Measurements from ENCODE around the gene IQSEC1.

IQSEC1 gene

GRCh38 chr3:12910356-12911099, 162.7 kb downstream of the IQSEC1 start:
- Histone ChIP-seq H3K36me3 (ENCODE audit: control insufficient read depth, insufficient read depth, low read length) (peaks cover 12% of the 10 kb centered on the region), H3K9me3 (ENCODE audit: control insufficient read depth, low read length) (no peaks in the 10 kb centered on the region), H3K27me3 (ENCODE audit: control insufficient read depth, insufficient read depth, low read length) (no peaks in the 10 kb centered on the region), H3K4me1 (ENCODE audit: control insufficient read depth, insufficient read depth, low read length) (peaks cover 4% of the 10 kb centered on the region), H3K9ac (ENCODE audit: low read length) (no peak overlapping the region), H3K4me3 (ENCODE audit: low read length) (no peak overlapping the region)

- Histone ChIP-seq H3K27me3 (ENCODE audit: control insufficient read depth, insufficient read depth, low read length) (no peaks in the 10 kb centered on the region), H3K4me3 (ENCODE audit: low read length) (no peak overlapping the region), H3K4me1 (ENCODE audit: control insufficient read depth, insufficient read depth, low read length) (no peaks in the 10 kb centered on the region), H3K9me3 (ENCODE audit: control insufficient read depth, low read length) (no peaks in the 10 kb centered on the region), H3K9ac (ENCODE audit: low read length) (no peak overlapping the region), H3K36me3 (ENCODE audit: control insufficient read depth, insufficient read depth, low read length) (peaks cover 12% of the 10 kb centered on the region)
Observed at GRCh38 chr3:12909710-12910109, 163.5 kb downstream of the IQSEC1 start.

DNA sequence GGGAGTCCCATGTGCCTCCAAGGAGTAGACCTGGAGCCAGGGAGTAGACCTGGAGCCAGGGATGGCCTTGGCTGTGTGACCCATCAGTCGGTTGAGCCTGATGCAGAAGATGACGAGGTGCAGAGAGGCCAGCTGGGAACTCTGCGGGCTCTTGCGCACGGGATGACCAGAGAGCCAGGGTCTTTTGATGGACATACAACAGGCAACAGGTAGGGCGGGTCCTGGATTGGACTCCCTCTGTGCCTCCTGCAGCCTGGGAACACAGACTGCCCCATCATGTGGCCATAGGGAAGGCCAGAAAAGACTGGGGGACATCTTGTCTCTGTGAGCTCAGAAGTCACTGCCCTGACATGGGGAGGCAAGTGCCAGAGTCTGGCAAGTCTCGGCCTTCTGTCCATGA, 164.4 kb downstream of the IQSEC1 start:
- Histone ChIP-seq H3K9ac (ENCODE audit: low read length) (no peak overlapping the region), H3K27me3 (ENCODE audit: control insufficient read depth, insufficient read depth, low read length) (no peaks in the 10 kb centered on the region), H3K4me3 (ENCODE audit: low read length) (no peak overlapping the region), H3K9me3 (ENCODE audit: control insufficient read depth, low read length) (no peaks in the 10 kb centered on the region), H3K4me1 (ENCODE audit: control insufficient read depth, insufficient read depth, low read length) (no peaks in the 10 kb centered on the region), H3K36me3 (ENCODE audit: control insufficient read depth, insufficient read depth, low read length) (peaks cover 12% of the 10 kb centered on the region)

GRCh38 chr3:12908136-12908730, 165.0 kb downstream of the IQSEC1 start:
- H3K27me3 ChIP-seq (ENCODE audit: control insufficient read depth, insufficient read depth, low read length) = no peaks in the 10 kb centered on the region
- no peak overlapping the region for H3K9ac ChIP-seq (ENCODE audit: low read length)
- no peaks in the 10 kb centered on the region for H3K9me3 ChIP-seq (ENCODE audit: control insufficient read depth, low read length)
- peaks cover 12% of the 10 kb centered on the region for H3K36me3 ChIP-seq (ENCODE audit: control insufficient read depth, insufficient read depth, low read length)
- H3K4me3 ChIP-seq (ENCODE audit: low read length) = no peak overlapping the region
- H3K4me1 ChIP-seq (ENCODE audit: control insufficient read depth, insufficient read depth, low read length) = no peaks in the 10 kb centered on the region

GRCh38 chr3:12907729-12908128, 165.5 kb downstream of the IQSEC1 start:
- Histone ChIP-seq H3K9ac (ENCODE audit: low read length) (no peak overlapping the region), H3K4me3 (ENCODE audit: low read length) (no peak overlapping the region), H3K4me1 (ENCODE audit: control insufficient read depth, insufficient read depth, low read length) (no peaks in the 10 kb centered on the region), H3K36me3 (ENCODE audit: control insufficient read depth, insufficient read depth, low read length) (peaks cover 8% of the 10 kb centered on the region), H3K27me3 (ENCODE audit: control insufficient read depth, insufficient read depth, low read length) (no peaks in the 10 kb centered on the region), H3K9me3 (ENCODE audit: control insufficient read depth, low read length) (no peaks in the 10 kb centered on the region)

GRCh38 chr3:12907296-12907695, 165.9 kb downstream of the IQSEC1 start:
- Histone ChIP-seq H3K36me3 (ENCODE audit: control insufficient read depth, insufficient read depth, low read length) (peaks cover 8% of the 10 kb centered on the region), H3K9me3 (ENCODE audit: control insufficient read depth, low read length) (no peaks in the 10 kb centered on the region), H3K27me3 (ENCODE audit: control insufficient read depth, insufficient read depth, low read length) (no peaks in the 10 kb centered on the region), H3K9ac (ENCODE audit: low read length) (no peak overlapping the region), H3K4me1 (ENCODE audit: control insufficient read depth, insufficient read depth, low read length) (no peaks in the 10 kb centered on the region), H3K4me3 (ENCODE audit: low read length) (no peak overlapping the region)

DNA sequence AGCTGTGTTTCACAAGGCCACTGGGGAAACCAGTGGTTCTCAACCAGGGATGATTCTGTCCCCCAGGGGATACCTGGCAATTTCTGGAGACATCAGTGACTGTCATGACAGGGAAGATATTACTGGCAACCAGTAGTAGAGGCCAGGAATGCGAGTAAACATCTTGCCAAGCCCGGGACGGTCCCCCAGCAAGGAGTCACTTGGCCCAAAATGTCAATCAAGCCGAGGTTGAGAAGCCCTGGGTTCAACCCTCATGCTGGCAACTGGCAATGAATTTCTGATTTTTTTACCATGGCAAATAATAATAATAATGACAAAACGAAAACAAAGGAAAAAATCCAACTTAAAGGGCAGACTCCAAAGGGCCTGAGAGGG, 166.3 kb downstream of the IQSEC1 start:
- Histone ChIP-seq H3K9me3 (ENCODE audit: control insufficient read depth, low read length) (no peaks in the 10 kb centered on the region), H3K4me1 (ENCODE audit: control insufficient read depth, insufficient read depth, low read length) (no peaks in the 10 kb centered on the region), H3K36me3 (ENCODE audit: control insufficient read depth, insufficient read depth, low read length) (peaks cover 8% of the 10 kb centered on the region), H3K4me3 (ENCODE audit: low read length) (no peak overlapping the region), H3K9ac (ENCODE audit: low read length) (no peak overlapping the region), H3K27me3 (ENCODE audit: control insufficient read depth, insufficient read depth, low read length) (no peaks in the 10 kb centered on the region)

GRCh38 chr3:12906141-12906915, 166.9 kb downstream of the IQSEC1 start:
- Histone ChIP-seq H3K9me3 (ENCODE audit: control insufficient read depth, low read length) (no peaks in the 10 kb centered on the region), H3K4me1 (ENCODE audit: control insufficient read depth, insufficient read depth, low read length) (no peaks in the 10 kb centered on the region), H3K4me3 (ENCODE audit: low read length) (no peak overlapping the region), H3K27me3 (ENCODE audit: control insufficient read depth, insufficient read depth, low read length) (no peaks in the 10 kb centered on the region), H3K36me3 (ENCODE audit: control insufficient read depth, insufficient read depth, low read length) (peaks cover 8% of the 10 kb centered on the region), H3K9ac (ENCODE audit: low read length) (no peak overlapping the region)

DNA sequence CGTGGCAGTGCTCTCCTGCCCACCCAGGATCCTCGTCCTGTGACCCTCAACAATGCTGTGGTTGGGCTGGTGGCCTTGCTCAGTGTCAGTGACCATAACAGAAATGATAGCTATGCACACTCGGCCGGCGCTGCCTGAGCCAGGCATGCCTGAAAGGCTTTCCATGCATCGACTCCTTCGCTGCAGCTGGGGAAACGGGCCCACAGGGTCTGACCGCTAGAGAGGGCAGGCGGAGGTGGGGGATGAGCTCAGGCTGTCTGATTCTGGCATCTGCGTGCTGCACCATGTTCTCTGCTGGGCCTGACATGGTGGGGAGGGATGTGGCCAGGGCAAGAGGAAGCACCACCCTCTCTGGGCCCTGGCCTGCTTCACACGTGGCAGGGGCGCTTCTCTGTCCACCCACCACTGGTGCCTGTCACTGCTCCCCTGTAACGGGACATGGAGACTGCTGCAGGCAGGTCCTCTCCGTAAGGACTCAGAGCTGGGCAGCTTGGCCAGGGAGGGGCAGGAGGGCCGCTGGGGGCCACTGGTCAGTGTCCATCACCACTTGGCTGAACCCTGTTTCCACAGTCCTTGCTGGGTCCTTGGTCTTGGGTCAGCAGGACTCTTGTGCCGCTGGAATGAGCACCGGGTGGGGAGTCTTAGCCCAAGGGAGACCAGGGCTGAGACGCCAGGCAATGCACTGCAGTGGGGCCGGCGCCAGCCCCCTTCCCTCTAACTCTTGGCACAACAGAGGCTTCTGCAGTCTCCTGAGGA, 167.7 kb downstream of the IQSEC1 start:
- peaks cover 8% of the 10 kb centered on the region for H3K36me3 ChIP-seq (ENCODE audit: control insufficient read depth, insufficient read depth, low read length)
- H3K9me3 ChIP-seq (ENCODE audit: control insufficient read depth, low read length) = no peaks in the 10 kb centered on the region
- H3K4me1 ChIP-seq (ENCODE audit: control insufficient read depth, insufficient read depth, low read length) = no peaks in the 10 kb centered on the region
- H3K27me3 ChIP-seq (ENCODE audit: control insufficient read depth, insufficient read depth, low read length) = no peaks in the 10 kb centered on the region
- H3K9ac ChIP-seq (ENCODE audit: low read length) = no peak overlapping the region
- no peak overlapping the region for H3K4me3 ChIP-seq (ENCODE audit: low read length)

GRCh38 chr3:12904951-12905315, 168.3 kb downstream of the IQSEC1 start:
- no peaks in the 10 kb centered on the region for H3K27me3 ChIP-seq (ENCODE audit: control insufficient read depth, insufficient read depth, low read length)
- no peaks in the 10 kb centered on the region for H3K4me1 ChIP-seq (ENCODE audit: control insufficient read depth, insufficient read depth, low read length)
- H3K4me3 ChIP-seq (ENCODE audit: low read length) = no peak overlapping the region
- no peak overlapping the region for H3K9ac ChIP-seq (ENCODE audit: low read length)
- peaks cover 8% of the 10 kb centered on the region for H3K36me3 ChIP-seq (ENCODE audit: control insufficient read depth, insufficient read depth, low read length)
- H3K9me3 ChIP-seq (ENCODE audit: control insufficient read depth, low read length) = no peaks in the 10 kb centered on the region

DNA sequence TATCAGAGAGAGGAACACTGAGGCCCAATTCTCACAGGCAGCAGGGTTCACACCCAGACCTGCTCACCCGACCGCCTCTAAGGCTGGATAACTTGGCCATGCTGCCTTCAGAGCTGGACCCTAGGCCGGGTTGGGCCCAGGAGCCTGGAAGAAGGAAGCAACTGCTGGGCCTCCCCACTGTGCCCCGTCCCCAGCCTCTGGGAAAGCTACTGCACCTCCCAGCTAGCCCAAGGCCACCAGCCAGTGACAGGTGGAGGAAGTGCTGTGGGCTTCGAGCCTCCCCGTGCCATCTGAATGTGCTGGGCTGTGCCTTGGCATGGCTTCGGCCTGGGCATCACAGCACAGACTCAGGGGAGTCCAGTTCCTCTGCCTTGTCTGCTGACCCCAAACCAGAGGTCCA, 169.3 kb downstream of the IQSEC1 start:
- H3K9ac ChIP-seq (ENCODE audit: low read length) = no peak overlapping the region
- H3K36me3 ChIP-seq (ENCODE audit: control insufficient read depth, insufficient read depth, low read length) = peaks cover 4% of the 10 kb centered on the region
- no peaks in the 10 kb centered on the region for H3K4me1 ChIP-seq (ENCODE audit: control insufficient read depth, insufficient read depth, low read length)
- no peak overlapping the region for H3K4me3 ChIP-seq (ENCODE audit: low read length)
- H3K27me3 ChIP-seq (ENCODE audit: control insufficient read depth, insufficient read depth, low read length) = no peaks in the 10 kb centered on the region
- H3K9me3 ChIP-seq (ENCODE audit: control insufficient read depth, low read length) = no peaks in the 10 kb centered on the region

All from mucosa of stomach (tissue), 1 donor.